GM10847 (cell line): Measurements from ENCODE around the gene CPA4.

ENCODE experiments used
- POLR2A ChIP-seq: IDR thresholded peaks from 2 replicates; pipeline ENCODE4 v1.6.1; 2011; ENCODE audit not compliant: insufficient read length; ENCODE audit errors: extremely low read depth

The CPA4 gene

GRCh38 chr7:130296221-130296951, 3.4 kb downstream of the CPA4 start:
- no peak for TF ChIP-seq POLR2A

- no peak for TF ChIP-seq POLR2A
Observed at GRCh38 chr7:130297628-130298543, 4.9 kb downstream of the CPA4 start.

DNA sequence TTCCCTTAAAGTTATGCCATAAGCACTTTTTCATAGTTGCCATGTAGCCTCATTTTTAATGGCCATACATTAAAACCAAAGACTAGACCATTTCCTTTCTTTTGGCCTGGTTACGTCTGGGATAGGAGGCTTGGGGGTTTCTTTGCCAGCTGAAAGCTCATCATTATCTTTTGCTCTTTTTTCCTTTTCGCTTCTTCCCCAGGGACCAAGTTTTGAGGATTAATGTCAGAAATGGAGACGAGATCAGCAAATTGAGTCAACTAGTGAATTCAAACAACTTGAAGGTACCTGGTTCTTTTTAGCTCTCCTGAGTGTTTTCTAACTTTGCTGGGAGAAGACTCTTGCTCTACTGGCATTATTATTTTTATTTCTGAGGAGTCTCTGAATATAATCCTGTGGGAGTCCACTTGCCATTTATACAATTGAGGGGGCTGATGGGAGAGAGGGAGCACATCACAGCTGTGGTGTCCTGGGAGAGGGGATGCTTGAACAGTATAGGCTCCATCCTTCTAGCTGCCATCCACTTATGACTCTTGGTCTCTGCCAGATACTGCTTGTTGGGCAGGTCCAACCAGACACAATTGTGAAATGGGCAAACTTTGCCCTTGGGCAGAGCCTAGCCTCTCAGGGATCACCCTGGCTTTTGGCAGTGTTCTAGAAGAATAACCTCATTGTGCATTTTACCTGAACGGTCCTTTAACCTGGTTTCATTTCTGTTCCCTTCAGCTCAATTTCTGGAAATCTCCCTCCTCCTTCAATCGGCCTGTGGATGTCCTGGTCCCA, 5.8 kb downstream of the CPA4 start:
- no peak for TF ChIP-seq POLR2A

GRCh38 chr7:130299866-130300265, 6.9 kb downstream of the CPA4 start:
- no peak for TF ChIP-seq POLR2A

GRCh38 chr7:130301501-130302020, 8.6 kb downstream of the CPA4 start:
- TF ChIP-seq POLR2A, result no peak

DNA sequence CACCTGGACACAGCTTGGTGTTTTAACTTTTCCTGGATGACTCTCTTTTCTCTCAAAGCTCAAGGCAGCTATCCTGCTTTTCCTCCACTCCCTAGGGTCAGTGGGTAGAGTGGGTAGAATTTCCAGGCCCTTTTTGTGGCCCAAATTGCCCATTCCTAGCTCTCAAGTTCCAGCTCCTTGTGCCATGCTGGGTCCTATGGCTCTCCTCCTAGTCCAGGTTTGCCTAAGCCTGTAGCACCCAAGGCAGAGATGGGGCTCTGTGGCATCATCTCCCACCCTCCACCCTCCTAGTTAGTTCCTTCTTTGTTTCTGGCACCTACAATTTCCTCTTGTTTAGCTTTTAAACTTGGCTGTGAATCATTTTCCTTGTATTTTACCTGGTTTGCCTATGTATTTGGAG, 9.7 kb downstream of the CPA4 start:
- TF ChIP-seq POLR2A, result no peak

GRCh38 chr7:130303127-130303526, 10.2 kb downstream of the CPA4 start:
- TF ChIP-seq POLR2A, result no peak

GRCh38 chr7:130303551-130303950, 10.6 kb downstream of the CPA4 start:
- no peak for TF ChIP-seq POLR2A

- TF ChIP-seq POLR2A, result no peak
Observed at GRCh38 chr7:130303982-130304381, 11.0 kb downstream of the CPA4 start.

GRCh38 chr7:130304878-130305277, 11.9 kb downstream of the CPA4 start:
- TF ChIP-seq POLR2A, result no peak

GRCh38 chr7:130305433-130306042, 12.6 kb downstream of the CPA4 start:
- TF ChIP-seq POLR2A, result no peak

DNA sequence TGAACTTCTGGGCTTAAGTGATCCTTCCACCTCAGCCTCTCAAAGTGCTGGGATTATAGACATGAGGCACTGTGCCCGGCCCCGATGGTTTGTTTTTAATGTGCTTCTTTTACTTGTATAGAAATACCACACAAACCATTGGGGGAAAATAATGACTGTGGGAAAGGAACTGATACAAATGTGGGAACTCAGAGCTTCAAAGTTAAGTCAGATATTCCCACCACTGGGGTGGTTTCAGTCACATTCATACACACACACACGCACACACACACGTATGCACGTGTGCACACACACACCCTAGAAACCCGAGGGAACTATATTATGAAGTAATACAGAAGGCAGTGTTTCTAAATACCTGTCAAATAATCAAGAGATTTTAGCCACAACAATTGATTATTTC, 17.0 kb downstream of the CPA4 start:
- TF ChIP-seq POLR2A, result no peak

GRCh38 chr7:130314305-130314704, 21.3 kb downstream of the CPA4 start:
- no peak for TF ChIP-seq POLR2A

- no peak for TF ChIP-seq POLR2A
Observed at GRCh38 chr7:130319541-130319940, 26.6 kb downstream of the CPA4 start.

DNA sequence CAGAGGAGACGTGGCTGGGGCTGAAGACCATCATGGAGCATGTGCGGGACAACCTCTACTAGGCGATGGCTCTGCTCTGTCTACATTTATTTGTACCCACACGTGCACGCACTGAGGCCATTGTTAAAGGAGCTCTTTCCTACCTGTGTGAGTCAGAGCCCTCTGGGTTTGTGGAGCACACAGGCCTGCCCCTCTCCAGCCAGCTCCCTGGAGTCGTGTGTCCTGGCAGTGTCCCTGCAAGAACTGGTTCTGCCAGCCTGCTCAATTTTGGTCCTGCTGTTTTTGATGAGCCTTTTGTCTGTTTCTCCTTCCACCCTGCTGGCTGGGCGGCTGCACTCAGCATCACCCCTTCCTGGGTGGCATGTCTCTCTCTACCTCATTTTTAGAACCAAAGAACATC, 29.7 kb downstream of the CPA4 start:
- no peak for TF ChIP-seq POLR2A
